Measurements from ENCODE around the gene AUP1.

Gene AUP1

DNA sequence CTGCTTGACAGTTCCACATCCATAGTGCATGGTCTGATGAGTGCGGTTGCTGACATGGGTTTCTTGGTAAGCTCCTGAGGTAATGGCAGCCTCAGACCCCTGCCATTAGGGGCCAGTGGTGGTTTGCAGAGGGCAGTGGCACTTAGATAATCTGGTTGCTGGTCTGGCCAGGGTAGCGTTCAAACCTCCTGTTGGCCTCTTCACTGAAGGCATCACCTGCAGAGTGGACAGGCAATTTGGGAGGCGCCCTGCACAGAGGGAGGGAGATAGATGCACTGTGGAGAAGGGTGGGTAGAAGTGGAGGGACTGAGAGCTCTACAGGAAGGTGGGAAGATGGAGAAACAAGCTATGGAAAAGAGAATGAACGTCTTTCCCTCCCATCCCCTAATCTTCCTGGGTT is 4.0 kb upstream of the AUP1 start:
- DNase-seq = no peak

GRCh38 chr2:74532222-74532621 is 2.7 kb upstream of the AUP1 start:
- DNase-seq = peak; percentile 7

- DNase-seq = no peak
Measured at GRCh38 chr2:74531666-74532065, 2.2 kb upstream of the AUP1 start.

DNA sequence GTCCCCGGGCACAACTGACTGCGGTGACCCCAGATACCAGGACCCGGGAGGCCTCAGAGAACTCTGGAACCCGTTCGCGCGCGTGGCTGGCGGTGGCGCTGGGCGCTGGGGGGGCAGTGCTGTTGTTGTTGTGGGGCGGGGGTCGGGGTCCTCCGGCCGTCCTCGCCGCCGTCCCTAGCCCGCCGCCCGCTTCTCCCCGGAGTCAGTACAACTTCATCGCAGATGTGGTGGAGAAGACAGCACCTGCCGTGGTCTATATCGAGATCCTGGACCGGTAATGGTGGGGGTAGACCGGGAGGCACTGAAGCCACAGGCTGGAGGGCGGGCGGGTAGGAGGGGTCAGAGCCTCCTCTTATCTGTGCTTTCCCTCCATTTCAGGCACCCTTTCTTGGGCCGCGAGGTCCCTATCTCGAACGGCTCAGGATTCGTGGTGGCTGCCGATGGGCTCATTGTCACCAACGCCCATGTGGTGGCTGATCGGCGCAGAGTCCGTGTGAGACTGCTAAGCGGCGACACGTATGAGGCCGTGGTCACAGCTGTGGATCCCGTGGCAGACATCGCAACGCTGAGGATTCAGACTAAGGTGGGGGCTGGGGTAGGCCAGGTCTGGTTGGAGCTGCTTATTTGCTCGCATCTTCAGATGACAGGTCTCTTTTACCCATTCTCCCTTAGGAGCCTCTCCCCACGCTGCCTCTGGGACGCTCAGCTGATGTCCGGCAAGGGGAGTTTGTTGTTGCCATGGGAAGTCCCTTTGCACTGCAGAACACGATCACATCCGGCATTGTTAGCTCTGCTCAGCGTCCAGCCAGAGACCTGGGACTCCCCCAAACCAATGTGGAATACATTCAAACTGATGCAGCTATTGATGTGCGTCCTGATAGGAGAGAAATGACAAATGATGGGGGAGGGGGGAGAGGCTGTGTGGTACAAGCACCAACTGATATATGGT is 1.0 kb upstream of the AUP1 start:
- no peak for DNase-seq

DNA sequence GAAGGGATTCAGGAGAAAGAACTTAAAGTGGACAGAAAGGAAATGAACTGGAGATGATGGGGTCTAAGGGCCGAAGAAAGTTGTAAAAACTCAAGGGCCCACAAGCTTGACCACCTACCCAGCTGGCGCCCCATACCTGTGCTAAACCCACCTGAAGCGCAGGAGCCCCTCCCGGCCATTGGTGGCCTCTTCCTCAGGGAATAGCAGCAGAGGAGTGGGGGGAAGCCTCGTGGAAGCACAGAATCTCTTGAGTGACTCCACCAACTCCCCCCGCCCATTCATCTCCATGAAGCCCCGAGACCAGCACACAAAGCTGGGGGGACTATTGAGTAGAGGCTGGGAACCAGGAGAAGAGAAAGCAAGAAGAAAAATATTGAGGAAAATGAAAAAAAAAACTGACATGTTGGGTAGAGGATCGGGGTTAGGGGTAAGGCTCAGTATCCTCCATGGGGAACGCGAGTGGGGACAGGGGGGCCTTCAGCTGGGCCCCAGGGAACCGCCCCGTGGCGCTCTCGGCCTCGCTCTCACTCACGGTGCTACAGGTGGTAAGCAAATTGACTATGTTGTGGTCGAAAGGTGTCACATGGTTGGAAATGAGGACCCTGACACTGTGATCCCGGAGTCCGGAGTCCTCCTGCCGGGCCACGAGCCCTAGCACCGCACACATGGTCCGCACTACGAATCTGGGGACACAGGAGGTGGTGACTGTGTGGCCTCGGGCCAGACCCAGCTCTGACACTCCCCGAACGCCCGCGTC is 728 bp downstream of the AUP1 start:
- no peak for DNase-seq

DNA sequence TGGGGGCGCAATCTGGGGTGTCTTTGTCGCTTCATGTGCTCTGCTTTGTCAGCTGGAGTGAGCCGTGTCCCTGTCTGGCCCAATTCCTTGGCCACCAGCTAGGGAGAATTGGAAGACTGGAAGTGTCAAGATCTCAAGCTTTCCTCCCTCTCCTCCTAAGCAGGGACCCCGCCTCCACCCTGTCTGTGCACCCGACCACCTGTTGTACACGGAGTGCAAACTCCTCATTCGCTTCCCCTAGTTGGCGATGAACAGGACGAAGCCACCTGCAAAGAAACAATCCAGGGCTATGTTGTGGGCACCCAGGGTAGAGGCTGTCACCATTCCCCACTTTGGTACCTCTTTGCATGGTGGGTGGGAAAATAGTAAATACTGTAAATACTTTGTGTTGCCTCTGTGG is 1.8 kb downstream of the AUP1 start:
- no peak for DNase-seq

- no peak for DNase-seq
Measured at GRCh38 chr2:74526649-74527230, 2.8 kb downstream of the AUP1 start.

- no peak for DNase-seq
Measured at GRCh38 chr2:74525717-74526648, 3.5 kb downstream of the AUP1 start, which contains the start of gene DQX1. Gene DQX1 (minus strand): TSS chr2:74526231. CDS start chr2:74525729, 502 bp downstream.

GRCh38 chr2:74524955-74525716 is 4.4 kb downstream of the AUP1 start:
- no peak for DNase-seq

DNA sequence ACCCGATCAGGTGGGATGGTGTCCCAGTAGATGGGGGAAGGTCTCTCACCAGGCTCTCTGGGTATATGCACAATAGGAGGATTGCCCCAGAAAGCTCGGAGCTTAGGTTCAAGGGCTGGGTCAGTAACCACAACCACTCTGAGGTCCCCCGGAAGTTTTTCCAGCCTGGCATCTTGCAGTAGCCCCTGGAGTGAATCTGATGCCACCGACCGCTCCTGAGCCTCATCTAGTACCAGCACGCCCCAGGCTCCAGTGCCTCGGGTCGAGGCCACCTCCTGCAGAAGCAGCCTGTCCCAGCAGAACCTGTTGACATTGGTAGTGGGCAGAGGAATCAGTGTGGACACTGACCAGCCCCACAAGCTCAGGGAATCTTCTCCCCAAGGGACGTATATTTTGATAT is 5.5 kb downstream of the AUP1 start:
- DNase-seq = no peak

DNA sequence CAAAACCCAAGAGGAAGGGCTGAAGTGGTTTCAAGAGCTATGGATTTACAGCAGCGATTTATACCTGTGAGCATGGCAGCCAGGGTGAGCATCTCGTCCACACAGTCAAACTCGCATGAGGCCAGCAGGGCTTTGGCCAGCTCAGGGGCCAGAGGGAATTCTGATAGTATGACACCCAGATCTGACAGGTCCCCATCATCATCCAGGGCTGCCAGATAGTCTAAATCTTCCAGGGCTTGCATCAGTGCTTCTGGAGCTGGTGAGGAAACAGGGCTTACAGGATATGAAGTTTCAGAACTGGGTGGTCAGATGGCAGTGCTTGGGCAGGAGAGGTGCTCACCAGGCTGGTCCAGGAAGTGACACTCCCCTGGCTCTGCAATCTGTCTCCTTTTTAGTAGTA is 7.0 kb downstream of the AUP1 start:
- no peak for DNase-seq

DNA sequence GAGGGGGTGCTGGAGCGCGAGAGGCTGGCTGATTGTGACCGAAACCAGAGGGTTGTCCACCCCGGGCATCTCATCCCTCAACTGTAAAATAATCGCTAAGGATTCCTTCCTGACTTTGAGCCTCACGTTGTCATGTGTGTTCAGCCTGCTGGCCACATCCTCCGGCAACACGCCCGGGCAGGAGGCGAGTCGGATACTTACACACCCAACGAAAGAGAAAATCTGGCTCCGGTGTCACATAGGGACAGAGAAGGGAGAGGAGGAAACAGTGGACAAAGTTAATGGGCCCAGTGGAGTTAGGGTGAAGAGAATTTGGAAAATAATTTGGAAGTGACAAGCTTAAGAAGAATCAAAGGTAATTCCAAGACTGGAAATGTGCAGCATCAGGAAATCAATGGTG is 12.9 kb downstream of the AUP1 start:
- no peak for DNase-seq

DNA sequence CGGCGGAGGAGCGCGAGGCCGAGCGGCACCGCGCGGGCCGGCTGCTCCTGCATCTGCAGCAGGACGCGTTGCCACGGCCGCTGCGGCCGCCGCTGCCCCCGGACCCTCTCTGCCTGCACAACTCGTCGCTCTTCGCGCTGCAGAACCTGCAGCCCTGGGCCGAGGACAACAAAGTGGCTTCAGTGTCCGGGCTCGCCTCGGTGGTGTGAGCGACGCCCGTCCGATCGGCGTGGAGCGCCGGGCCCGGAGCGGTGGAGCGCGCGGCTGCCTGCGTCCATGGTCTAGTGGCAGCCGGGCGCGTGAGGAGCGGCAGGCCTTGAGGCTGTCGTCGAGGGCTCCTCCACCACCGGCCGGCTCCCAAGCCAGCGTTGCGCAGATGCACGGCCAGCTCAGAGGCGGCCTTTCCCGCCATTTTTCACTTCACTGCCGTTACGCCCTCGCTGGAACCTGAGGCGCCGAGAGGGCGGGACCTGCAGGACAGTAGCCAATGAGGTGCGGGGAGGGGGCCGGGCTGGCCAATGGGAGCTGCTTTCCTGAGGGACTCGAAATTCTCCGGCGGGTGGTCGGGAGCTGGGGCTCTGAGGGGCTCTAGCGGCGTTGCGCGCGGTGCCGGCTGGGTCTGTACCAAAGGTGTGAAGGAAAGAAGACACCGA is 13.4 kb downstream of the AUP1 start:
- no peak for DNase-seq

DNA sequence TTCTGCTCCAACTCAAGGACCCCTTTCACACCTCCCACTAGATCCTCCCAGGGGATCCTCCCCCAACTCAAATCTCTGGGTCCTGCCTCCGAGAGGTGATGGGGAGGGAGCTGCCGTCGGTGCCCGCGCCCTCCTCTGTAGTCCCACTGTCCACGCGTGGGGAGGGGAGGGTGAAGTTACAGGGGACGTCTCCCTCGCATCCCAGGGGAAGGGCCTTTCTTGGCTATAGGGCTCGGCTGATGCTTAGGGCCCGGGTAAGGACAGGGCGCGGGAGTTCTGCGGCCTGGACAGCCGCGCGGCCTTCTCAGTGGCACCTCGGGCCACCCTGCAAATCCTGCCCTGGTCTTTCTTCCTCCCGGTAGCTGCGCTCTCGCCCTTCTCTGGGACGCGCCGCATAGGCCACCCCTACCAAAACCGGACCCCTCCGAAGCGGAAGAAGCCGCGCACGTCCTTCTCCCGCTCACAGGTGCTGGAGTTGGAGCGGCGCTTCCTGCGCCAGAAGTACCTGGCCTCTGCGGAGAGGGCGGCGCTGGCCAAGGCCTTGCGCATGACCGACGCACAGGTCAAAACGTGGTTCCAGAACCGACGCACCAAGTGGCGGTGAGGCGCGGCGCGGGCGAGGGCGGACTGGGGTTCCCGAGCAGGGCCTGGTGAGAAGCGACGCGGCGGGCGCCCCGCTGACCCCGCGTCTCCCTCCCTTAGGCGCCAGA is 14.1 kb downstream of the AUP1 start:
- no peak for DNase-seq

DNA sequence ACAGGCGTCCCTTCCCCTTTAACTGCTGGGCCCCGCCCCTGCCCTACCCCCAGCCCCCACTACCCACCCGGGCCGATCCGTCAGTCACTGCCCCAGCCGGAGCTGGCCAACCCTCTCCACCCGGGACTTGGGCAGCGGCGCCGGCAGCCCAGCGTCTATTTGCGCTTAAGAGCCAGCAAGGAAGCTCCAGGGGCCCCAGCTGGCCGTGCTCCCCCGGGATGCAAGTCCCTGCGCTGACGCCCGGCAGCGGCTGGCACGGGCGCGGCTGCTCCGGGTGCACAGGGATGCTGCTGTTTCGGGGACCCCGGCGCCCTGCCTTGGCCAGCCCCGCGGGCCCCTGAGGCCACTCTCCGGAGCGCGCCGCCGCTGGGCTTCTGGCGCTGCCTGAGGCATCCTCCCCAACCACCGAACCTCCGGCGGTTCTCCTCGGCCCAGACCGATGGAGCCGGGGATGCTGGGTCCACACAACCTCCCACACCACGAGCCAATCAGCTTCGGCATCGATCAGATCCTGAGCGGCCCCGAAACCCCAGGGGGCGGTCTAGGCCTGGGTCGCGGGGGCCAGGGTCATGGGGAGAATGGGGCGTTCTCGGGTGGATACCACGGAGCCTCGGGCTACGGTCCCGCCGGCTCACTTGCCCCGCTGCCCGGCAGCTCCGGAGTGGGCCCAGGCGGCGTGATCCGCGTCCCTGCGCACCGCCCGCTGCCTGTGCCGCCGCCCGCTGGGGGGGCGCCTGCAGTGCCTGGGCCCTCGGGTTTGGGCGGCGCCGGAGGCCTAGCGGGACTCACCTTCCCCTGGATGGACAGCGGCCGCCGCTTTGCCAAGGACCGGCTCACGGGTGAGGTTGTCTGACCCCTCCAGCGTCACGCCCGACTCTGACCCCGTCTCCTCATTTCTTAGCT is 14.9 kb downstream of the AUP1 start, which contains the start of gene TLX2:
TSS of gene TLX2 (plus strand) at position 83 of the 903 bp plus-strand sequence. CDS start at position 440, 357 bp downstream.
- no peak for DNase-seq

DNA sequence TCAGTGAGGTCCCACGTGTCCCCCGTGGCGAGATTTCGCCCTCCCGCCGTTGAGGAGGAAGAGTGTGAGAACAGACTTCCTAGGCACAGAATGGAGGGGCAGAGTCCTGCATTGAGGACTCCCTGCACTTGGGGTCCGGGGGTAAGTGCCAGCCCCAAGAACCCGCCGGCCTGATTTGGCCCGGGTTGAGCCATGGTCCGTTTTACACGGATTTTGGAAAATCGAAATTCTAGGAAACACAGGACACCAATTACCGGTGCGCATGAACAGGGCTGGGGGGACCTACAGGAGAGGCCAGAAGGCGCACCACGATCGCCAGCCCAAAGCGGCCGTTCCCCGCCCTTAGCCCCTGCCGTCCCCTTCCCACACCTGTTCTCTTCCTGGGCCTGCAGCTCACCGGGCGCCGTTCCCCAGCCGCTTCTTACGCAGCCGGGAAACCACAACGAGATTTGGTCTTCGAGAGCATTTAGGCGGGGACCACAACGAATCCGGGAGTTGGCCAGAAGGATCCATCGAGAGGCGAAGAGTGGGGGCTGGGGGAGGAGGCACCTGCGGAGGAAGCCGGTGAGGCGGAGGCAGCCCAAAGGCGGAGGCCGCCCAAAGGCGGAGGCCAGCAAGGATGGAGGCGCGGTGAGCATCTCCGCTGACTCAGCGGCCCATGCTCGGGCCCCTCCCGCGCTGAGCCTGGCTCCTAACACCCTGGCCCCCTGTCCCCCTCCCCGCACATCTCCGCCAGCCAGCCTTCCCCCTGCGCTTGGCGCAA is 15.7 kb downstream of the AUP1 start:
- DNase-seq = no peak

- no peak for DNase-seq
Measured at GRCh38 chr2:74512744-74513604, 16.5 kb downstream of the AUP1 start.

Measured in kidney glomerular epithelial cell (primary cell).